ENCODE results near the gene TGM6.
"Not testable (repeated sequence)": the region's sequence is repeated elsewhere in the genome, so short reads cannot be mapped to it uniquely, and the experiment has no call there.

TGM6 gene

DNA sequence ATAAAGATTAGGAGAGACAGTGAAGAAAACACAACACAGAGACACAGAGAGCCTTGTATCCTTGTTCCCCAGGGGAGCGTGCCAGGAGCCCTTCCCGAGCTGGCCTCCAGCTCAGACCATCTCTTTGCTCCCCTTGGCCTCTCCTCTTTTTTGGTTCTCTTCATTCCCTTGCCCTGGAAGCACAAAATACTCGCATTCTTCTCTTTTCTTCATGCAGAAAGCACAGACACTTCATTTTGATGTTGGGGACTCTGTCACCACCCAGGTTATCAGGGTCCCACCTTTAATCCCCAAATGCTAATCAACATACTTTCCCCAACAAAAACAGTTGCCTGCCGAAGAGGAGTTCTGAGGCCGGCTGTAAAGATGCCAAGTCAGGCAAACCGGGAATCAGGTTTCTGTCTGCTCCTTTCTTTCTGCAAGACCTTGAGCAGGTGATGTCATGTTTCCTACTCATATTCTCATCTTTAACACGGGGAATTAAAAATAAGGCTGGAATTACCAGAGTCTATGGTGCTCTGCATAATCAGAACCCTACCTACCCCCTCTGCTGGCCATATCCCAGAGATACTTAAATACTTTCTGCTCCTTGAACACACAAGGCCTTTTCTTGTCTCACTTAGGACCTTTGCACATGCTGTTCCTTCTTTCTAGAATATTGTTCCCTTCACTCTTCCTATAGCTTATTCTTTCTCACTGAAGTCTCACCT lies 21.7 kb downstream of the TGM6 start:
- no peak overlapping the region for H3K4me3 ChIP-seq (ENCODE audit: low read depth, low read length)
- TF ChIP-seq, protein P1, sequence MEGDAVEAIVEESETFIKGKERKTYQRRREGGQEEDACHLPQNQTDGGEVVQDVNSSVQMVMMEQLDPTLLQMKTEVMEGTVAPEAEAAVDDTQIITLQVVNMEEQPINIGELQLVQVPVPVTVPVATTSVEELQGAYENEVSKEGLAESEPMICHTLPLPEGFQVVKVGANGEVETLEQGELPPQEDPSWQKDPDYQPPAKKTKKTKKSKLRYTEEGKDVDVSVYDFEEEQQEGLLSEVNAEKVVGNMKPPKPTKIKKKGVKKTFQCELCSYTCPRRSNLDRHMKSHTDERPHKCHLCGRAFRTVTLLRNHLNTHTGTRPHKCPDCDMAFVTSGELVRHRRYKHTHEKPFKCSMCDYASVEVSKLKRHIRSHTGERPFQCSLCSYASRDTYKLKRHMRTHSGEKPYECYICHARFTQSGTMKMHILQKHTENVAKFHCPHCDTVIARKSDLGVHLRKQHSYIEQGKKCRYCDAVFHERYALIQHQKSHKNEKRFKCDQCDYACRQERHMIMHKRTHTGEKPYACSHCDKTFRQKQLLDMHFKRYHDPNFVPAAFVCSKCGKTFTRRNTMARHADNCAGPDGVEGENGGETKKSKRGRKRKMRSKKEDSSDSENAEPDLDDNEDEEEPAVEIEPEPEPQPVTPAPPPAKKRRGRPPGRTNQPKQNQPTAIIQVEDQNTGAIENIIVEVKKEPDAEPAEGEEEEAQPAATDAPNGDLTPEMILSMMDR (IDR thresholded peaks at IDR 0.05; ENCODE audit: low read depth, low read length): no peak

DNA sequence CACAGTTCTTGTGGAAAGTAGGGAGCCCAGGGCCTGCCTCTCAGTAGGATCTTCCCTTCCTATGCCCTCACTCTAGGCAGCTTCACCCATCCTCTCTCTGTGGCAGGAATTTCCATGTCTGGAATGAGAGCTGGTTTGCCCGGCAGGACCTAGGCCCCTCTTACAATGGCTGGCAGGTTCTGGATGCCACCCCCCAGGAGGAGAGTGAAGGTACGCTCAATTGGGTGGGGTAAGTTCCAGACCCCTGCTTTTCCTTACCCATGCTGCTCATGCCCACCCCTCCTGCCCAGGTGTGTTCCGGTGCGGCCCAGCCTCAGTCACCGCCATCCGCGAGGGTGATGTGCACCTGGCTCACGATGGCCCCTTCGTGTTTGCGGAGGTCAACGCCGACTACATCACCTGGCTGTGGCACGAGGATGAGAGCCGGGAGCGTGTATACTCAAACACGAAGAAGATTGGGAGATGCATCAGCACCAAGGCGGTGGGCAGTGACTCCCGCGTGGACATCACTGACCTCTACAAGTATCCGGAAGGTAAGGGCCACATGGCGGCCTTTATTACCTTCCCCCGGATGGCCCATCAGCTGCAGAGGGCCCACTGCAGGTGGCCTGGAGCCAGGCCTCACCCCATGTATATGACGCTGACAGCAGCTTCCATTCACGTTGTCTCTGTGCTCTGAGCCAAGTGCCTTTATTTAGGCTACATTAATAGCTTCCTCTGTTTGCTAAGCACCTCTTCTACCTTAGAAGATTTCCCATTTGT lies 22.8 kb downstream of the TGM6 start:
- H3K4me3 ChIP-seq (ENCODE audit: low read depth, low read length): no peak overlapping the region
- TF ChIP-seq, protein P1 (IDR thresholded peaks at IDR 0.05; ENCODE audit: low read depth, low read length): no peak

DNA sequence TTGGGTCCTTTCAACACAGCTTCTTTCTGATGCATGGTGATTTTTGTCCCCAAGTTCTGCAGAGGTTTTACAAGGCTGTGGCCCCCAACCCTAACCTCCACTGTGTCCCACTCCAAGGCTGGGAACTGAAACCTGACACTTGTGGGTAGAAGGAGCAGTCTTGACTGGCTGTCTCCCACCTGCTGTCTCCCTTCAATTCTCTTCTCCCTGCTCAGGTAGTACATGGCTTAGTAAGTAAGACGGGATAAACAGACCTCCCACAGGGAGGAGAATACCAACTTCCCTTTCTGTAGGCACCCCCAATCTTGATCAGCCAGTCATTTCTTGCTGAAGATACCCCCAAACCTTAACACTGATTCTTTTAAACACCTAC lies 25.0 kb downstream of the TGM6 start:
- H3K4me3 ChIP-seq (ENCODE audit: low read depth, low read length): no peak overlapping the region
- TF ChIP-seq, protein P1 (IDR thresholded peaks at IDR 0.05; ENCODE audit: low read depth, low read length): no peak

DNA sequence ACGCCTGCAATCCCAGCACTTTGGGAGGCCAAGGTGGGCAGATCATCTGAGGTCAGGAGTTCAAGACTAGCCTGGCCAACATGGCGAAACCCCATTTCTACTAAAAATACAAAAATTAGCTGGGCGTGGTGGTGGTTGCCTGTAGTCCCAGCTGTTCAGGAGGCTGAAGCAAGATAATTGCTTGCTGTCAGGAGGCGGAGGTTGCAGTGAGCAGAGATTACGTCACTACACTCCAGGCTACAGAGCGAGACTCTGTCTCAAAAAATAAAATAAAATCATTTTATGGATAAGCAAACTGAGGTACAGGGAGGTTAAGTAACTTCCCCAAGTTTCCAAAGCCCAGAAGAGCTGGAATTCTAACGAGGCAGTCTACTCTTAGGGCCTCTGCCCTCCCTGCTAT lies 26.7 kb downstream of the TGM6 start:
- H3K4me3 ChIP-seq (ENCODE audit: low read depth, low read length): not testable (repeated sequence)

DNA sequence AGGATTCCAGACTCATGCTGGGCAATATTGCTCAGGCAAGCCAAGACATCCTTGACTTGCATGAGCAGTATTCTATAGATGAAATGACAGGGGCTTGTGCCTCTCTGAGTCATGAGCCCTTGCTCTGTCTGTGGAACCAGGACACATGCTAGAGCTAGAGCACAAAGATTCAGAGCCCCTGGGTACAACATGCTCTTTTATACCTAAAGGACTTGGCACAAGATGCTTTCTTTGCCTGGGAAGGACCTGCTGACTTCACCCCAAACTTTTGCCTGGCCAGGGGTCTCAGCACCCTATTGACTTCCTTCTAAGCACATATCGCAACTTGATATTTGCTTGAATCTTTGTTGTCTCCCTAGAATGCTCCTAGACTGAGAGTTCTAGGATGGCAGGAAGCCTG lies 27.4 kb downstream of the TGM6 start:
- no peak overlapping the region for H3K4me3 ChIP-seq (ENCODE audit: low read depth, low read length)
- TF ChIP-seq, protein P1 (IDR thresholded peaks at IDR 0.05; ENCODE audit: low read depth, low read length): no peak

DNA sequence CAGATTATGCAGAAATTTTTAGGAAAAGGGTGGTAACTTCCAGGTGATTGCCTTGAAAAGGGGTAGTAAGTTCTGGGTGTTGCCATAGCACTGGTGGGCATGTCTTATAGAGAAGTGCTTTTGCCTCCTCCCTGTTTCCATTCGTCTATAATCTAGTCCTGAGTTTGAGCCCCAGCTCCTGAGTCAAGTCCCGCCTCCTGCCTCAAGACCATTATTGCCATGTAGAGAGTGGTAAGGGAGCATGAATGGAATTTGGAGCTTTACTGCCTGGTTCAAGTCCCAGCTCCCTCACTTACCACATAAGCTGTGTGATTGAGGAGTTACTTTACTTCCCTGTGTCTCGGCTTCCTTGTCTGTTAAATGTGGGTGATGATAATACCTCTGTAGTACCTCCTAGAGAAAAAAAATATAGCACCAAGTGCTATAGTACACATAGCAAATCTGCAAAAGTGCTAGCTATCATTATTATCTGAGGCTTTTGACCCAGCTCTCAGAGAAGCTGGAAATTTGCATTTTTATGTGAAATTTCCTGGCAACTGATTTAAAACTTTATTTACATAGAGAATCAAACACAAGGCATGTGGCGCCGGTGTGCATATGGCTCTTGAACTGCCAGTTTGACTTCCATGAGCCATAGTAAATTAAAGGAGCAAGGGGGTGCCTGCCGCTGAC lies 36.0 kb downstream of the TGM6 start:
- H3K4me3 ChIP-seq (ENCODE audit: low read depth, low read length): no peak overlapping the region
- TF ChIP-seq, protein P1 (IDR thresholded peaks at IDR 0.05; ENCODE audit: low read depth, low read length): no peak

DNA sequence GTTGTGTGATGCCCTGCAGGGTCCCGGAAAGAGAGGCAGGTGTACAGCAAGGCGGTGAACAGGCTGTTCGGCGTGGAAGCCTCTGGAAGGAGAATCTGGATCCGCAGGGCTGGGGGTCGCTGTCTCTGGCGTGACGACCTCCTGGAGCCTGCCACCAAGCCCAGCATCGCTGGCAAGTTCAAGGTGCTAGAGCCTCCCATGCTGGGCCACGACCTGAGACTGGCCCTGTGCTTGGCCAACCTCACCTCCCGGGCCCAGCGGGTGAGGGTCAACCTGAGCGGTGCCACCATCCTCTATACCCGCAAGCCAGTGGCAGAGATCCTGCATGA lies 36.5 kb downstream of the TGM6 start:
- TF ChIP-seq, protein P1 (IDR thresholded peaks at IDR 0.05; ENCODE audit: low read depth, low read length): no peak
- no peak overlapping the region for H3K4me3 ChIP-seq (ENCODE audit: low read depth, low read length)

Measured in WI38 (cell line).